ENCODE results near the gene CADPS2. TPM values are rescaled to one million over a fixed set of nuclear protein-coding genes. Genes with fewer than 3 reads are reported as not detected.

Gene CADPS2
- polyA plus RNA-seq, 1 donor: 15.1 TPM

DNA sequence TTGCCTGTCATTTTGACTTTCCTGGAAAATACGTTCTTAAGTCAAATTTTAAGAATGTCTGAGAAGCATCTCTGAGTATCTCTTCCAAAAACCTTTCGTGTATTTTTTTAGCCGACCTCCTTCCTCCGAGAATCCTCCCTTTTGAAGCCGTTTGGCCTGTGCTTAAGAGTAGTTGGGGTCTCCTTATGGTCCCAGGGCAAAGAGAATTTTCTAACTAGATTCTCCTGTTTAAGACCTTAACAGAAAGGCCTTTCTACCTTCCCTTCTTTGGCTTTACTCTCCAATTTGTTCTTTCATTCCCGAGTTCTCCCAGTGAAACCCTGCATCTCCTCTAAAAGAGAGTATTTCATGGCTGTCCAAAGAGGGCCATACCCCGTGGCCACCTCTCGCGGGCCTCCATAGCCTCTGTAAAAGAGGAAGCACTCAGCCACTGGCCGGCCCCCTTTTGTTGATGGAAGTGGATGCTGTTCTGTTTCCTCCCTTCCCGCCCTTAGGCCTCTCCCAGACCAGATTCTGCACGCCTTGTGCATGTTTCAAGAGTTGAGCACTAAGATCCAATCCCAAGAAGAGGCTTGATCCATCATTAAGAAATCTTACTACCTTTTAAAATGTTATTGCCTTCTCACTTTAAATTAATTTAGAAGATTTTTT is 575.1 kb downstream of the CADPS2 start:
- peaks cover 9% of the 10 kb centered on the region for H3K4me1 ChIP-seq (ENCODE audit: control insufficient read depth, insufficient read depth, low read length)
- H3K27ac ChIP-seq (ENCODE audit: low read length): no peak overlapping the region
- H3K27me3 ChIP-seq (ENCODE audit: control insufficient read depth, insufficient read depth, low read length): peaks cover 98% of the 10 kb centered on the region
- no peak overlapping the region for H3K4me3 ChIP-seq (ENCODE audit: low read length)
- H3K9me3 ChIP-seq (ENCODE audit: control insufficient read depth, low read depth, low read length): peaks cover 8% of the 10 kb centered on the region
- WGBS (ENCODE audit: insufficient coverage, low lambda C conversion rate): 5% methylated on average over 4 of the region's 12 CpGs
- DNase-seq: no peak
- no peaks in the 10 kb centered on the region for H3K36me3 ChIP-seq (ENCODE audit: control insufficient read depth, insufficient read depth, low read length)

DNA sequence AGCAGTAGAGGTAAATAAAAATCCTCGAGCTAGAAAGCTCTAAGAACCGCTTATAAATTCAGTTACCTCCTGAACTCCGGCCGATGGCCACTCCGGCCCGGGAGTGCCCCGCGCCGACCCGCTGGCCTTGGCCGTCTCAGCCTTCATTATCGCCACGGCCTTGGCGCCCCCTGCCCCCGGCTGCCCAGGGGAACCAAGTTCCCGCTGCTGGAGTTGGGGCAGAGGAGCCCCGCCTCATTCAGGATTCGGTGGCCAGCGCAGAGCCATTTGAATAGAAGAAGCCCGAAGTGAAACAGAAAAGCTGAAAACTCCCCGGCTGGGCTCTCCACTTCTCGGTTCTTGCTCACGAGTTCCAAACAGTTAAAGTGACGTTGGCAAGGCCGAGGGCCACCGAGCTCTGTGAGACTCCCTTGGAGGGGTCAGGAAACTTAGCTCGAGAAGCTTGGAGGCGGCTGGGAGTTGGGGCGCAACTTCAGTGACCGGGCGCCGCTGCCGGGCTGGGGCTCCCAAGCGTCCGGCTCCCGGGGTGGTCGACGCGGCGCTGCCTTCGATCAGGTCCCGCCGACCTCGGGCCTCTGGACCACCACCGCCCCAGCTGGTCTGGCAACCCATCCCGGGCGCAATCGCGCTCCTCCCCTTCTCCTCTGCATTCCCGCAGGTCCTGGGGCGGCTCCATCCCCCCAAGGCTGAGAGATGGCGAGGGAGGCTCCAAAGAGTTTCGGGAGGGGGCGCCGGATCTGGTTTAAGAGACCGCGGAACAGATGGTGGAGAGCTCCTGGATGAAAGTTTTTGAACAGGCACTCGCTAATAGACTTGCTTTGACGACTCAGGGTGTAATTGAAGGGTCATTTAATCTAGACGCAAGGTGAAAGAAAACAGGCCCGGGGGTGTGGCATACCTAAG is 575.9 kb downstream of the CADPS2 start:
- peaks cover 98% of the 10 kb centered on the region for H3K27me3 ChIP-seq (ENCODE audit: control insufficient read depth, insufficient read depth, low read length)
- no peaks in the 10 kb centered on the region for H3K36me3 ChIP-seq (ENCODE audit: control insufficient read depth, insufficient read depth, low read length)
- H3K27ac ChIP-seq (ENCODE audit: low read length): no peak overlapping the region
- peaks cover 8% of the 10 kb centered on the region for H3K9me3 ChIP-seq (ENCODE audit: control insufficient read depth, low read depth, low read length)
- 0% methylated on average over 3 of the region's 61 CpGs for WGBS (ENCODE audit: insufficient coverage, low lambda C conversion rate)
- DNase-seq: no peak
- peaks cover 15% of the 10 kb centered on the region for H3K4me1 ChIP-seq (ENCODE audit: control insufficient read depth, insufficient read depth, low read length)
- H3K4me3 ChIP-seq (ENCODE audit: low read length): peak overlapping the region; percentile 16

DNA sequence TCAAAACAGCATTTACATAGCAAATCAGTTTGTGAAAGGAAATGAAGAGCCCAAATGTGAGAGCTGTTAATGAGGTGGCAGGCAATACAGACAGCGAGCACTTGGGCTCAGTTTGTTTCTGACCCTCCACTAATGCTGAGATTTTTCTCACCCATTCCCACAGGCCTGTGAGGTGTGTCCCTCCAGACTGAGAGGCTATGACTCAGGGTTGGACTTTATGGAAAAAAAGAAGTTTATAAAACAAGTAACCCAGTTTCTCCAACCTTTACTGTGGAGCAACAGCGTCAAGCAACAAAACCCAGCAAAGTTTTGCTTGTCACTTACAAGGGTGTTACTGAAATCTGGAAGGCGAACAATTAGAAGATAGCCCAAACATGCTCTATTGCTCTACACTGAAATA is 576.8 kb downstream of the CADPS2 start:
- H3K9me3 ChIP-seq (ENCODE audit: control insufficient read depth, low read depth, low read length): peaks cover 6% of the 10 kb centered on the region
- 7% methylated on average over 2 of the region's 3 CpGs for WGBS (ENCODE audit: insufficient coverage, low lambda C conversion rate)
- no peaks in the 10 kb centered on the region for H3K36me3 ChIP-seq (ENCODE audit: control insufficient read depth, insufficient read depth, low read length)
- H3K27ac ChIP-seq (ENCODE audit: low read length): no peak overlapping the region
- H3K4me3 ChIP-seq (ENCODE audit: low read length): no peak overlapping the region
- DNase-seq: no peak
- peaks cover 17% of the 10 kb centered on the region for H3K4me1 ChIP-seq (ENCODE audit: control insufficient read depth, insufficient read depth, low read length)
- H3K27me3 ChIP-seq (ENCODE audit: control insufficient read depth, insufficient read depth, low read length): peaks cover 98% of the 10 kb centered on the region

DNA sequence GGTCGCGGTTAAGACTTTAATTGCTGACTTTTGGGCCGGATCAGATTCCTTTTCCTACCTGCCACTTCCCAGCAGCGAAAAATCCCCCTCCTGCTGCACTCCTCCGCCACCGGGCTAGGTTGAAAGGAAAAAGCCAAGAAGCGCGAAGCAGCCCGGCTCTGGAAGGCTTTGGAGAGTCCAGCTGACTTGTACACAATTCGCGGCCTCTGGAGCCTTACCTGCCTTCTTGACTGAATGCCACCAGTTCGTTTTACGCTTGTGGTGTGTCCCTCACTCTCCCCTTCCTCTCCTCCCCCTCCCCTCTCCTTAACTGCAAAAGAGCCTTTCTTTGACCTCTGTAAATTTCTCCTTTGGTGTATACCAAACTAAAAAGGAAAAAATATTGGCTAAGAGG is 579.0 kb downstream of the CADPS2 start:
- no peak for DNase-seq
- H3K36me3 ChIP-seq (ENCODE audit: control insufficient read depth, insufficient read depth, low read length): no peaks in the 10 kb centered on the region
- H3K4me3 ChIP-seq (ENCODE audit: low read length): no peak overlapping the region
- H3K27ac ChIP-seq (ENCODE audit: low read length): no peak overlapping the region
- peaks cover 17% of the 10 kb centered on the region for H3K4me1 ChIP-seq (ENCODE audit: control insufficient read depth, insufficient read depth, low read length)
- peaks cover 6% of the 10 kb centered on the region for H3K9me3 ChIP-seq (ENCODE audit: control insufficient read depth, low read depth, low read length)
- no CpG with 5 or more reads among the region's 13 CpGs for WGBS (ENCODE audit: insufficient coverage, low lambda C conversion rate)
- peaks cover 98% of the 10 kb centered on the region for H3K27me3 ChIP-seq (ENCODE audit: control insufficient read depth, insufficient read depth, low read length)

DNA sequence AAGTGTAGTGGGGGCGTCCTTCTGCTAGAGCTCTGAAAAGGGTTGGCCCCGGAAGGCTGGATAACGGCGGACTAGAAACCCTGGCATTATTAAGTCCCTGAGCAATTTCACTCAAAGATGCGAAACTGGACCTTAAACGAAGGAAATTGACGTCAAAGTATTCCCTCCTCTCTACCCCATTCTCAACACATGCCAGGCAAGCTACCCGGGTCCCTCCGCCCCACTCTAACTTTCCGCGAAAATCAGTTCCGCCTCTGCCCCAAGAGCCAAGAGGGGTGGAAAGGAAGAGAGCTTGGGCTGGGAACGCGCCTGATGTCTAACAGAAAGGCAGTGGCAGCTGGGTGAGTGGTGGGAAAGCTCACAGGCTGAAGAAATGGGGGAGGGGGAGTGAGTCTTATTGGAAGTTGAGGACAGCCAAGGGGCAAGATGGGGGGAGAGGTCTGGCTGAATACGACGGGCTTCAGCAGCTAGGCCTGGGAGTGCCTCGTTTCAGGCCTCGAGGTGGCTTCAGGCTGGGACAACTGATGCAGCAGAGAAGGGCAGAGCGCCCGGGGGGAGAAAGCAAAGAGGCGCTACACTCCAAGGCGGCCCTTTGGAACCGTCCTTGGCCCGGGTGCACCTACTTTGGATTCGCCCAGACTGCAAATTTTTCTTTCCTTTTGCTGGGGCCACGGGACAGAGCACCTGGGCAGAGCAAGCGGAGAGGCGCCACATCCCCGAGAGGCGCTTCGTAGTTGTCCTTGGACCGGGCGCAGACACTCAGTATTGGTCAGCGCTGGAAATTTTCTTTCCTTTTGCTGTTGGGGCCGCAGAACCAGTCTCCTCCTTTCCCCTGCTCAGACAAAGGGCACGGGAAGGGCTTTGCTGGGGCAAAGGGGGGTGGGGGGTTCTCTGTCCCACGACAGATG is 579.7 kb downstream of the CADPS2 start:
- Histone ChIP-seq H3K27me3 (ENCODE audit: control insufficient read depth, insufficient read depth, low read length) (peaks cover 98% of the 10 kb centered on the region), H3K9me3 (ENCODE audit: control insufficient read depth, low read depth, low read length) (peaks cover 8% of the 10 kb centered on the region), H3K4me3 (ENCODE audit: low read length) (no peak overlapping the region), H3K4me1 (ENCODE audit: control insufficient read depth, insufficient read depth, low read length) (peaks cover 17% of the 10 kb centered on the region), H3K36me3 (ENCODE audit: control insufficient read depth, insufficient read depth, low read length) (no peaks in the 10 kb centered on the region), H3K27ac (ENCODE audit: low read length) (no peak overlapping the region)
- no peak for DNase-seq
- WGBS (ENCODE audit: insufficient coverage, low lambda C conversion rate): 10% methylated on average over 2 of the region's 37 CpGs

DNA sequence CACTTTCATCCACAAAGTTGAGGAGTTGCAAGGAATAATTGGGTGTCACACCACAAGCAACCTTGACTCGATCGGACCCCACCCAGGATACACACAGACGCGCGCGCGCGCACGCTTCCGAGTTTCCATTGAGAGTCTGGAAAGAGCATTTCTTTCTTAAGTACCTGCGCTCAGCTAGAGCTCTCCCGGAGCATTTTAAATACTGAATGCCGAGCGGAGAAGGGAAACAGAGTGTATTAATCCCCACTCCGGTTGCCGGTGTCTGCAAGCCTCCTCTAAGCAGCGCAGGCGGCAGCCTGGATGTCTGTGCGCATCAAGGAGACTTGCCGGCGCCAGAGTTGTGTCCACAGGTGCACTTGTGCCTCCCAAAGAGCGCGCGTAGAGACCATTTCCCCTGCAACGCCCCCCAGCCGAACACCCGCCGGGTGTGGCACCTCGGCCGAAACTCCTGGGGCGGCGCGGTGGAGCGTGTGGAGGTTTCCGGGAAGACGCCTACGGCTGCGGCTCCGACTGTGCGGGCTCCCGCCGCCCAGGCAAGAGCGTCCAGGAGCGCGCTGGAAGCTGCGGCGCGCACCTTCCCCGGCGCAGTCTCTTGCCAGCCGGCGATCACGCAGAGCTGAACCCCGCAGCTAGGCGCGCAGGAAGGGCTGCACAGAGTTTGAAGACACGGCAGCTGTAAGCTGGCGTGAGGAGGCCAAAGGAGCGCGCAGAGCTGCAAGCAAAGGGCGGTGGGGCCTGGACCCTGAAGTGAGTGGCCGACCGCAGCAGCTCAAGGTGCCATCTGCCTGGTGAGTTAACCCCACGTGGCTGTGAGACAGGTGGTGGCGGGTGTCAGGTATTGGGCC is 580.6 kb downstream of the CADPS2 start:
- Histone ChIP-seq H3K4me3 (ENCODE audit: low read length) (no peak overlapping the region), H3K4me1 (ENCODE audit: control insufficient read depth, insufficient read depth, low read length) (peaks cover 17% of the 10 kb centered on the region), H3K27me3 (ENCODE audit: control insufficient read depth, insufficient read depth, low read length) (peaks cover 98% of the 10 kb centered on the region), H3K36me3 (ENCODE audit: control insufficient read depth, insufficient read depth, low read length) (no peaks in the 10 kb centered on the region), H3K27ac (ENCODE audit: low read length) (no peak overlapping the region), H3K9me3 (ENCODE audit: control insufficient read depth, low read depth, low read length) (peaks cover 8% of the 10 kb centered on the region)
- WGBS (ENCODE audit: insufficient coverage, low lambda C conversion rate): no CpG with 5 or more reads among the region's 65 CpGs
- peak in 1 of 2 donors; percentile 45 for DNase-seq

DNA sequence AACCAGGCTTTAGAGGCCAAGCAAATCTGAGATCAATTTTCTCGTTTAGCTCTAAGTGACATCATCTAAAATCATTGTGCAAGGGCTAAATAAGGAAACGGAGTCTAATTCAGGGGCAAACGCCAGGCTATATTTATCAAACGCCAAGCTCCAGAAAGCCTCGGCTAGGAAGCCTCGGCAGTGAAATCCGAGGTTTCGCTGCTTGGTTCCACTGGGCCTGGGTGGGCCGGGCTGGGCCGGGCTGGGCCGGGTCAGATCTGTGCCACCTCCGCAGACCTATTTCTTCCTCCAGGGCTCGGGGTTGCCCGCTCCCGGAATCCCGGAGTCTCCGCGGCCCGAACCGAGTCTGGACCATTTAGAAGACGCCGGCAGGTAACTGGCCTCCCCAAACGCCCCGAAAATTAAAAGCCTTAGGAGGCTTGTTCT is 581.3 kb downstream of the CADPS2 start:
- no peaks in the 10 kb centered on the region for H3K36me3 ChIP-seq (ENCODE audit: control insufficient read depth, insufficient read depth, low read length)
- peaks cover 16% of the 10 kb centered on the region for H3K4me1 ChIP-seq (ENCODE audit: control insufficient read depth, insufficient read depth, low read length)
- no peak overlapping the region for H3K4me3 ChIP-seq (ENCODE audit: low read length)
- H3K27me3 ChIP-seq (ENCODE audit: control insufficient read depth, insufficient read depth, low read length): peaks cover 98% of the 10 kb centered on the region
- DNase-seq: no peak
- no peak overlapping the region for H3K27ac ChIP-seq (ENCODE audit: low read length)
- peaks cover 8% of the 10 kb centered on the region for H3K9me3 ChIP-seq (ENCODE audit: control insufficient read depth, low read depth, low read length)
- 0% methylated on average over 1 of the region's 24 CpGs for WGBS (ENCODE audit: insufficient coverage, low lambda C conversion rate)

DNA sequence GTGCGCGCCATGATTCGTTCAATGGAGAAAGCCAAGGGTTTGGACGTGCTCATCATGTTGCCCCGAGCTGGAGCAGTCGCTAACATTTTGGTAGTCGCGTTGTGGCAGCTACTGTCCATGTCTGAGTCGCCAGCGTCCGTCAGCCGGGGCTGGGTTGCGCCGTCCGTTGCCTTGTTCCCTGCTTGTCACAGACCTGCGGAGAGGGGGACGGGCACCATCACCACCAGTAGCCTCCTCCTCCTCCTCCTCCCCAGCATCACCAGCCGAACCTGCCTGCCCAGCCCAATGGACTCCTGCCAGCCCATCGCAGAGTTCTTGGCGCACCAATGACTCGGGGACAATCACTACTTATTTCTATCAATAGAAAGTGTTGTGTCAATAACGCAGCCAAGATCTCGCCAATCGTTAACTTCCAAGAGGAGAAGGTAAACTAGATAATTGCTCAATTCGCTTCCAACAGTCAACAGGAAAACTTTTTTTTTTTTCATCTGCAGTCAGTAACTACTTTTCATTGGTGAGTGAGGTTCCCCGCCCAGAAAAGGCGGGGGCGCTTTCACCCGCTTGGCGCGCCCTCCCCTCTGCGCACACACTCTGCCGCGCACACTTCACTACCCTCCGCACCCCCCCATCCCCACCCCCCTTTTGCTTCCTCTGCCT is 581.8 kb downstream of the CADPS2 start, which contains the start of gene FEZF1:
FEZF1 (minus strand) TSS at position 432 of the 657 bp plus-strand sequence; CDS start at position 119, 313 bp downstream.
- peaks cover 19% of the 10 kb centered on the region for H3K4me1 ChIP-seq (ENCODE audit: control insufficient read depth, insufficient read depth, low read length)
- peaks cover 8% of the 10 kb centered on the region for H3K9me3 ChIP-seq (ENCODE audit: control insufficient read depth, low read depth, low read length)
- H3K27me3 ChIP-seq (ENCODE audit: control insufficient read depth, insufficient read depth, low read length): peaks cover 98% of the 10 kb centered on the region
- WGBS (ENCODE audit: insufficient coverage, low lambda C conversion rate): 0% methylated on average over 4 of the region's 35 CpGs
- no peak within 1 kb of the TSS for H3K27ac ChIP-seq (ENCODE audit: low read length)
- no peaks in the 10 kb centered on the region for H3K36me3 ChIP-seq (ENCODE audit: control insufficient read depth, insufficient read depth, low read length)
- H3K4me3 ChIP-seq (ENCODE audit: low read length): no peak within 1 kb of the TSS
- peak in 1 of 2 donors; percentile 12 for DNase-seq

All from large intestine (tissue), 3 donors.